Stomach (tissue), 4 donors: ENCODE data around the gene OSBPL6.

ENCODE experiments used
- POLR2A ChIP-seq, 4 donors: fragments of 450-650 bp; IDR thresholded peaks; one replicate each; pipeline ENCODE4 v1.6.1; 2016; ENCODE audit warnings: antibody characterized with exemption in 4 of 4, control low read depth in 2 of 4, mild to moderate bottlenecking in 1 of 4, moderate library complexity in 1 of 4
- TF ChIP-seq, protein P1 (sequence below), 7 experiments: fragments of 450-650 bp in 4 of 7; fragments of 200-600 bp in 3 of 7; sonication (generic) in 3 of 7; IDR thresholded peaks; one replicate each; pipeline ENCODE4 v1.5.1; 2016 to 2019; ENCODE audit warnings: antibody characterized with exemption in 7 of 7, control low read depth in 2 of 7, mild to moderate bottlenecking in 1 of 7

- no peak for TF ChIP-seq POLR2A (IDR thresholded peaks at IDR 0.05)
- TF ChIP-seq, protein P1, sequence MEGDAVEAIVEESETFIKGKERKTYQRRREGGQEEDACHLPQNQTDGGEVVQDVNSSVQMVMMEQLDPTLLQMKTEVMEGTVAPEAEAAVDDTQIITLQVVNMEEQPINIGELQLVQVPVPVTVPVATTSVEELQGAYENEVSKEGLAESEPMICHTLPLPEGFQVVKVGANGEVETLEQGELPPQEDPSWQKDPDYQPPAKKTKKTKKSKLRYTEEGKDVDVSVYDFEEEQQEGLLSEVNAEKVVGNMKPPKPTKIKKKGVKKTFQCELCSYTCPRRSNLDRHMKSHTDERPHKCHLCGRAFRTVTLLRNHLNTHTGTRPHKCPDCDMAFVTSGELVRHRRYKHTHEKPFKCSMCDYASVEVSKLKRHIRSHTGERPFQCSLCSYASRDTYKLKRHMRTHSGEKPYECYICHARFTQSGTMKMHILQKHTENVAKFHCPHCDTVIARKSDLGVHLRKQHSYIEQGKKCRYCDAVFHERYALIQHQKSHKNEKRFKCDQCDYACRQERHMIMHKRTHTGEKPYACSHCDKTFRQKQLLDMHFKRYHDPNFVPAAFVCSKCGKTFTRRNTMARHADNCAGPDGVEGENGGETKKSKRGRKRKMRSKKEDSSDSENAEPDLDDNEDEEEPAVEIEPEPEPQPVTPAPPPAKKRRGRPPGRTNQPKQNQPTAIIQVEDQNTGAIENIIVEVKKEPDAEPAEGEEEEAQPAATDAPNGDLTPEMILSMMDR (IDR thresholded peaks at IDR 0.05) = no peak
Observed at GRCh38 chr2:178386986-178387597, 192.8 kb downstream of the OSBPL6 start.
